ENCODE results near the gene C1orf232. TPM values are rescaled to one million over a fixed set of nuclear protein-coding genes. Genes with fewer than 3 reads are reported as not detected.

Gene C1orf232
- total RNA-seq, 1 donor: not detected

GRCh38 chr1:26189751-26190275 lies 21.1 kb upstream of the C1orf232 start:
- TF ChIP-seq, protein P1, sequence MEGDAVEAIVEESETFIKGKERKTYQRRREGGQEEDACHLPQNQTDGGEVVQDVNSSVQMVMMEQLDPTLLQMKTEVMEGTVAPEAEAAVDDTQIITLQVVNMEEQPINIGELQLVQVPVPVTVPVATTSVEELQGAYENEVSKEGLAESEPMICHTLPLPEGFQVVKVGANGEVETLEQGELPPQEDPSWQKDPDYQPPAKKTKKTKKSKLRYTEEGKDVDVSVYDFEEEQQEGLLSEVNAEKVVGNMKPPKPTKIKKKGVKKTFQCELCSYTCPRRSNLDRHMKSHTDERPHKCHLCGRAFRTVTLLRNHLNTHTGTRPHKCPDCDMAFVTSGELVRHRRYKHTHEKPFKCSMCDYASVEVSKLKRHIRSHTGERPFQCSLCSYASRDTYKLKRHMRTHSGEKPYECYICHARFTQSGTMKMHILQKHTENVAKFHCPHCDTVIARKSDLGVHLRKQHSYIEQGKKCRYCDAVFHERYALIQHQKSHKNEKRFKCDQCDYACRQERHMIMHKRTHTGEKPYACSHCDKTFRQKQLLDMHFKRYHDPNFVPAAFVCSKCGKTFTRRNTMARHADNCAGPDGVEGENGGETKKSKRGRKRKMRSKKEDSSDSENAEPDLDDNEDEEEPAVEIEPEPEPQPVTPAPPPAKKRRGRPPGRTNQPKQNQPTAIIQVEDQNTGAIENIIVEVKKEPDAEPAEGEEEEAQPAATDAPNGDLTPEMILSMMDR (IDR thresholded peaks at IDR 0.05; ENCODE audit: insufficient read depth, low read length): no peak
- DNase-seq (ENCODE audit: low read depth): no peak
- no peak overlapping the region for H3K4me3 ChIP-seq (ENCODE audit: low read depth, low read length)

- TF ChIP-seq, protein P1 (IDR thresholded peaks at IDR 0.05; ENCODE audit: insufficient read depth, low read length): no peak
- H3K4me3 ChIP-seq (ENCODE audit: low read depth, low read length): no peak overlapping the region
- no peak for DNase-seq (ENCODE audit: low read depth)
Measured at GRCh38 chr1:26189331-26189730, 20.6 kb upstream of the C1orf232 start.

GRCh38 chr1:26188477-26188876 lies 19.7 kb upstream of the C1orf232 start:
- no peak for DNase-seq (ENCODE audit: low read depth)
- TF ChIP-seq, protein P1 (IDR thresholded peaks at IDR 0.05; ENCODE audit: insufficient read depth, low read length): no peak
- no peak overlapping the region for H3K4me3 ChIP-seq (ENCODE audit: low read depth, low read length)

DNA sequence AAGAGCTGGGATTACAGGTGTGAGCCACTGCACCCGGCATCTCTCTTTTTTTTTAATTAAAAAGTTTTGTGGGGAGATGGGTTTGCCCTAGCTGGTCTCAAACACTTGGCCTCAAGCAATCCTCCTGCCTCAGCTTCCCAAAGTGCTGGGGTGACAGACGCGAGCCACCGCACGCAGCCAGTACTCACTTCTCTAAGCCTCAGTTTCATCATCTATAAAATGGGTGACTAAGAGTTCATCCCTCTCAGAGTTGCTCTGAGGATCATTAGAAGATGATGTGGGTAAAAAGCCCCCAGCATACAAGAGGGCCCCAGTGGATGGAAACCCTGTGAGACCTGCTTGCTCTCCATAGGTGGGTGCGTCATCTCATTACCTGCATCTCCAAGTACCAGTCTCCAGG lies 19.1 kb upstream of the C1orf232 start:
- no peak overlapping the region for H3K4me3 ChIP-seq (ENCODE audit: low read depth, low read length)
- DNase-seq (ENCODE audit: low read depth): no peak
- TF ChIP-seq, protein P1 (IDR thresholded peaks at IDR 0.05; ENCODE audit: insufficient read depth, low read length): no peak

- TF ChIP-seq, protein P1 (IDR thresholded peaks at IDR 0.05; ENCODE audit: insufficient read depth, low read length): no peak
- DNase-seq (ENCODE audit: low read depth): no peak
- no peak overlapping the region for H3K4me3 ChIP-seq (ENCODE audit: low read depth, low read length)
Measured at GRCh38 chr1:26184883-26185282, 16.1 kb upstream of the C1orf232 start.

DNA sequence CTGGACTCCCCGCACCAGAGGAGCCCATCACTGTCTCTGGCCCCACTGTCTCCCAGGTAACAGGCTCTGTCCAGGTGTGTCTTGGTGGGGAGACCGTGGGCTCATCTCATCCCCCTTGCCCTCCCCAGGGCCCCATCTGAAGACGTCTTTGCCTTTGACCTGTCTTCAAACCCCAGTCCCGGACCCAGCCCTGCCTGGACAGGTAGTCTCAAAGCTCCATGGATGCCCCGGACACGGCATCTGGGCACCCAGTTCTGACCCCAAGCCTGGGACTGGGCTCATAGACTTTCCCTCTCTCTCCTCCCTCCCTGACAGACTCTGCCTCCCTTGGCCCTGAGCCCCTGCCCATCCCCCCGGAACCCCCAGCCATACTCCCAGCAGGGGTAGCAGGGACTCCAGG lies 15.3 kb upstream of the C1orf232 start:
- DNase-seq (ENCODE audit: low read depth): no peak
- no peak overlapping the region for H3K4me3 ChIP-seq (ENCODE audit: low read depth, low read length)
- TF ChIP-seq, protein P1 (IDR thresholded peaks at IDR 0.05; ENCODE audit: insufficient read depth, low read length): no peak

DNA sequence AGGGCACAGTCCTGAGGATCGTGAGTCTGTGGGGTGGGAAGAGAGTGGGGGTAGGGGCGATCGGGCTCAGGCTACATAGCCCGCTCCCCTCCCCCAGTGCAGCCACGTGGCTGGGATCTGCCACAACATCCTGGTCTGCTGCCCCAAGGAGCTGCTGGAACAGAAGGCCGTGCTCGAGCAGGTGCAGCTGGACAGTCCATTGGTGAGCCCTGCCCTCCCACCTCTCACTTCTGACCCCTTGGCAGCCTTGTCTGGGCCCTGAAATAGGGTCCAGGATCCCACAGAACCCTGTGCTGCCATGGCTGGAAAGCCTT lies 13.6 kb upstream of the C1orf232 start:
- TF ChIP-seq, protein P1 (IDR thresholded peaks at IDR 0.05; ENCODE audit: insufficient read depth, low read length): no peak

More for the DNA sequence above, 13.6 kb upstream of the C1orf232 start:
- DNase-seq (ENCODE audit: low read depth): no peak
- H3K4me3 ChIP-seq (ENCODE audit: low read depth, low read length): no peak overlapping the region

Measured in fibroblast of the aortic adventitia (primary cell).